GM18861 (cell line): ENCODE measurements around the gene SLC9A4.
"Not testable (repeated sequence)": the region's sequence is repeated elsewhere in the genome, so short reads cannot be mapped to it uniquely, and the experiment has no call there.

Experiments
- ATAC-seq: cut with Tn5 transposase; IDR thresholded peaks from one replicate; pipeline ENCODE4 v1.9.1; 2021; ENCODE audit not compliant: unreplicated experiment

SLC9A4 gene

GRCh38 chr2:102544182-102544581, 71.2 kb downstream of the SLC9A4 start:
- ATAC-seq: no peak

- ATAC-seq: no peak
Measured at GRCh38 chr2:102547462-102547861, 74.4 kb downstream of the SLC9A4 start.

GRCh38 chr2:102549027-102549426, 76.0 kb downstream of the SLC9A4 start:
- no peak for ATAC-seq

GRCh38 chr2:102550151-102550550, 77.1 kb downstream of the SLC9A4 start:
- no peak for ATAC-seq

GRCh38 chr2:102551329-102552096, 78.5 kb downstream of the SLC9A4 start:
- ATAC-seq: no peak

- no peak for ATAC-seq
Measured at GRCh38 chr2:102553601-102554000, 80.6 kb downstream of the SLC9A4 start.

- no peak for ATAC-seq
Measured at GRCh38 chr2:102558463-102558862, 85.4 kb downstream of the SLC9A4 start.

- ATAC-seq: not testable (repeated sequence)
Measured at GRCh38 chr2:102562542-102562941, 89.5 kb downstream of the SLC9A4 start.

GRCh38 chr2:102575888-102576287, 102.9 kb downstream of the SLC9A4 start:
- no peak for ATAC-seq

- ATAC-seq: no peak
Measured at GRCh38 chr2:102578376-102578775, 105.3 kb downstream of the SLC9A4 start.

- no peak for ATAC-seq
Measured at GRCh38 chr2:102581911-102582310, 108.9 kb downstream of the SLC9A4 start.

- no peak for ATAC-seq
Measured at GRCh38 chr2:102582845-102583244, 109.8 kb downstream of the SLC9A4 start.
